HepG2 (cell line): ENCODE results near the gene C5orf24. TPM values are rescaled to one million over a fixed set of nuclear protein-coding genes. Genes with fewer than 3 reads are reported as not detected.
"Not testable (repeated sequence)": the region's sequence is repeated elsewhere in the genome, so short reads cannot be mapped to it uniquely, and the experiment has no call there.

Experiments used
- ATAC-seq: fragments of 200-7000 bp; cut with Tn5 transposase; 3 replicates; pipeline ENCODE4 v1.9.1; 2020; ENCODE audit warnings: mild to moderate bottlenecking, moderate library complexity
- BruUV-seq: library from RNA; stranded (reverse); fragments of 400-500 nt; replicated peaks from 2 replicates; lab custom pipeline; 2021; lab: Mats Ljungman, UMichigan
- CTCF ChIA-PET: fragments of 300-600 bp; formaldehyde crosslinking; extraction: SDS; loops from one replicate; lab custom pipeline; 2021; ENCODE audit warnings: low total read pairs, inconsistent platforms, low intra/inter-chr PET ratio; lab: Yijun Ruan, JAX
- POLR2A ChIA-PET: fragments of 350-600 bp; sonication (Branson Sonifier 250); formaldehyde crosslinking; loops from one replicate; lab custom pipeline; 2020; ENCODE audit warnings: antibody characterized with exemption, inconsistent platforms; lab: Yijun Ruan, JAX
- DNase-seq: peaks from one replicate; pipeline ENCODE4 v3.0.0-alpha.2; 2015; ENCODE audit warnings: low spot score
- FAIRE-seq: peaks from 3 replicates; lab custom pipeline; 2011; peaks lifted over from hg19 to GRCh38; lab: Jason Lieb, UNC
- H2AFZ ChIP-seq: one replicate; pipeline ENCODE4 v1.6.1; 2011; ENCODE audit warnings: low read length, inconsistent platforms
- H3K27ac ChIP-seq: fragments of 300-600 bp; 3 replicates; pipeline ENCODE4 v1.8.0; 2011; ENCODE audit warnings: mixed run types, mild to moderate bottlenecking, mixed read lengths, low read length, inconsistent platforms; ENCODE audit not compliant: insufficient read depth; ENCODE audit errors: extremely low read length
- H3K27me3 ChIP-seq, 2 experiments: fragments of 200-600 bp in 1 of 2; 2 replicates in 1 of 2; 3 replicates in 1 of 2; pipeline versions ENCODE4 v1.6.0 to v1.8.0; 2011; ENCODE audit warnings: low read length in 2 of 2, mild to moderate bottlenecking in 2 of 2, moderate library complexity in 2 of 2, inconsistent platforms in 1 of 2; ENCODE audit not compliant: insufficient read depth in 2 of 2, control insufficient read depth in 1 of 2
- H3K36me3 ChIP-seq, 2 experiments: fragments of 200-600 bp in 1 of 2; replicated peaks in 1 of 2; 2 replicates in 1 of 2; 3 replicates in 1 of 2; pipeline versions ENCODE4 v1.5.1 to v1.8.0; 2011; ENCODE audit warnings: low read length in 2 of 2, inconsistent platforms in 1 of 2; ENCODE audit not compliant: insufficient read depth in 2 of 2, control insufficient read depth in 1 of 2
- H3K4me1 ChIP-seq: 2 replicates; pipeline ENCODE4 v1.5.1; 2012; ENCODE audit warnings: low read length, inconsistent platforms; ENCODE audit not compliant: insufficient read depth
- H3K4me2 ChIP-seq: 2 replicates; pipeline ENCODE4 v1.6.0; 2011; ENCODE audit warnings: low read depth, low read length, inconsistent platforms
- H3K4me3 ChIP-seq, 3 experiments: fragments of 200-600 bp in 1 of 3; sonication (generic), shearing (Covaris generic) in 1 of 3; replicated peaks in 1 of 3; 2 replicates each; pipeline ENCODE4 v1.5.1; 2011 to 2016; ENCODE audit warnings: low read length in 3 of 3, inconsistent platforms in 2 of 3, low read depth in 2 of 3, mild to moderate bottlenecking in 2 of 3, control low read depth in 1 of 3, mixed read lengths in 1 of 3; ENCODE audit not compliant: insufficient read depth in 1 of 3
- H3K79me2 ChIP-seq: one replicate; pipeline ENCODE4 v1.6.1; 2011; ENCODE audit warnings: low read length, inconsistent platforms; ENCODE audit not compliant: insufficient read depth
- H3K9ac ChIP-seq: 2 replicates; pipeline ENCODE4 v1.6.0; 2011; ENCODE audit warnings: mild to moderate bottlenecking, low read depth, low read length, inconsistent platforms; ENCODE audit not compliant: insufficient read depth
- H3K9me3 ChIP-seq: 2 replicates; pipeline ENCODE4 v1.5.1; 2012; ENCODE audit warnings: mild to moderate bottlenecking, low read length
- H4K20me1 ChIP-seq: 2 replicates; pipeline ENCODE4 v1.6.0; 2011; ENCODE audit warnings: inconsistent platforms, mild to moderate bottlenecking, low read length, moderate library complexity; ENCODE audit not compliant: insufficient read depth
- ATM ChIP-seq: fragments of 450-650 bp; IDR thresholded peaks from 2 replicates; pipeline ENCODE4 v1.7.1; 2017; ENCODE audit warnings: mild to moderate bottlenecking, borderline replicate concordance
- GABPB1 ChIP-seq: IDR thresholded peaks from 2 replicates; pipeline ENCODE4 v1.6.1; 2016; ENCODE audit warnings: mild to moderate bottlenecking, missing genetic modification reagents, moderate library complexity, missing compliant biosample characterization
- JUNB ChIP-seq: sonication (generic); formaldehyde crosslinking; IDR thresholded peaks from 2 replicates; pipeline ENCODE4 v1.8.0; 2022; ENCODE audit warnings: missing genetic modification reagents, mild to moderate bottlenecking, borderline replicate concordance
- MED1 ChIP-seq: sonication (generic); formaldehyde crosslinking; IDR thresholded peaks from 2 replicates; pipeline ENCODE4 v1.4.0; 2020; ENCODE audit warnings: missing genetic modification reagents
- MEIS1 ChIP-seq: sonication (generic); formaldehyde crosslinking; IDR thresholded peaks from 2 replicates; pipeline ENCODE4 v1.9.0; 2021; ENCODE audit warnings: mild to moderate bottlenecking, missing genetic modification reagents, moderate library complexity, borderline replicate concordance
- NFE2L2 ChIP-seq: fragments of 150-350 bp; IDR thresholded peaks from 2 replicates; pipeline ENCODE4 v1.6.1; 2014; ENCODE audit warnings: low read length
- ZBTB38 ChIP-seq: sonication (generic); formaldehyde crosslinking; IDR thresholded peaks from 2 replicates; pipeline ENCODE4 v1.5.1; 2020; ENCODE audit warnings: mild to moderate bottlenecking, missing genetic modification reagents
- ZNF296 ChIP-seq: sonication (generic); formaldehyde crosslinking; conservative IDR thresholded peaks from 2 replicates; pipeline ENCODE4 v1.5.0; 2020; ENCODE audit warnings: mild to moderate bottlenecking, missing genetic modification reagents
- ZNF317 ChIP-seq: sonication (generic); formaldehyde crosslinking; IDR thresholded peaks from 2 replicates; pipeline ENCODE4 v1.5.0; 2020; ENCODE audit warnings: mild to moderate bottlenecking, missing genetic modification reagents
- ZNF510 ChIP-seq: sonication (generic); formaldehyde crosslinking; IDR thresholded peaks from 2 replicates; pipeline ENCODE4 v1.4.0; 2020; ENCODE audit warnings: low read depth, mild to moderate bottlenecking, missing genetic modification reagents
- ZNF782 ChIP-seq: sonication (generic); formaldehyde crosslinking; IDR thresholded peaks from 2 replicates; pipeline ENCODE4 v1.4.0; 2020; ENCODE audit warnings: missing genetic modification reagents, mild to moderate bottlenecking, borderline replicate concordance
- WGBS: methylation state at CpG from one replicate; pipeline ENCODE4 v1.1.6; 2017; ENCODE audit warnings: low lambda C conversion rate; 5-methylcytosine and 5-hydroxymethylcytosine counted together
- in situ Hi-C: cut with HindIII; loops from 2 replicates; pipeline ENCODE4 v1.10.0; 2017; ENCODE audit warnings: low pct_unique_long_range_greater_than_20kb; ENCODE audit not compliant: extremely low pct_ligation_motif_present
- intact Hi-C: fragments of 100-400 bp; cut with micrococcal nuclease; formaldehyde crosslinking; loops from one replicate; pipeline ENCODE4 v1.10.0; 2022; ENCODE audit not compliant: unreplicated experiment
- polyA plus RNA-seq, 8 experiments: library from polyadenylated mRNA; depleted of rRNA in 3 of 8; stranded (reverse) in 7 of 8; unstranded in 1 of 8; fragments of >200 nt; fragmentation: Illumina TruSeq in 4 of 8; extraction: Trizol in 4 of 8; gene quantifications; 2 replicates each; pipeline versions ENCODE4 v1.2.1 to v1.2.3, GENCODE V29; 2011 to 2016; ENCODE audit warnings: low read depth in 4 of 8, missing spikeins in 1 of 8, mixed read lengths in 1 of 8; ENCODE audit not compliant: insufficient read depth in 1 of 8
- total RNA-seq, 5 experiments: library from RNA; depleted of rRNA; stranded (reverse); fragments of >200 nt; fragmentation: Illumina TruSeq; extraction: Trizol; gene quantifications; 2 replicates each; pipeline ENCODE4 v1.2.3, GENCODE V29; 2016; ENCODE audit warnings: low read depth in 1 of 5
- TF ChIP-seq, protein P1 (sequence below): sonication (generic); formaldehyde crosslinking; conservative IDR thresholded peaks from 2 replicates; pipeline ENCODE4 v1.8.0; 2022; ENCODE audit warnings: mild to moderate bottlenecking, moderate library complexity, missing genetic modification reagents
- TF ChIP-seq, protein P2 (sequence below): sonication (generic); formaldehyde crosslinking; IDR thresholded peaks from 2 replicates; pipeline ENCODE4 v1.4.0; 2020; ENCODE audit warnings: mild to moderate bottlenecking, low read depth, missing genetic modification reagents
- TF ChIP-seq, protein P3 (sequence below): sonication (generic); formaldehyde crosslinking; IDR thresholded peaks from 2 replicates; pipeline ENCODE4 v1.4.0; 2020; ENCODE audit warnings: missing genetic modification reagents, low read depth, mild to moderate bottlenecking, borderline replicate concordance

C5orf24 gene
- total and polyA plus RNA-seq, 2 of the 13 experiments (the other 11 are each of a cell fraction or from before 2014, with no cell fraction given) = 34.6 to 41.5 TPM

- CTCF ChIA-PET, H3K79me2 ChIP-seq, FAIRE-seq: not testable (repeated sequence)
These were observed 10.7 kb downstream of the C5orf24 start for GRCh38 chr5:134856465-134856864.

DNA sequence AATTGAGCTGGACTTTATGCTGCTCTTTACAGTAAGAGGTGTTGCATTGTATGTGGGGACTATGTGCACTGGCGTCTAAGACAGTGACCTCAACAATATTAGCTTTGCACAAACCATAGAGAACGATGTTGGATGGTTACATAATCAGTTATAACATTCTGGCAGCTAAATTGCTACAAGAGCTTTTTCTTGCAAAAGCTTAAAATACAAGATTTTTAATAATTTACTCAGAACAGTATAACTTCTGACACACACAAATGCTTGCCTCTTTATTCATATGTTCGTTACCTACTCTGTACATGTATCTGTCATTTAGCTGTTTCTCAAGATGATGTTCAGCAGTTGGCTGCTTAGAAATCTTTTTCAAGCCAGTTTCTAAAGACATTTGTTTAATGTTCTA lies 11.6 kb downstream of the C5orf24 start:
- Histone ChIP-seq H3K9me3 (no peaks in the 10 kb centered on the region), H3K4me2 (no peak overlapping the region), H2AFZ (no peak overlapping the region), H3K27ac (no peak overlapping the region), H3K4me1 (0 out of 2 replicates have a peak, but pooled peaks cover 7% of the 10 kb centered on the region), H3K79me2 (no peaks in the 10 kb centered on the region), H3K4me3 (no peak overlapping the region), H4K20me1 (no peaks in the 10 kb centered on the region), H3K9ac (no peak overlapping the region), H3K36me3 (peaks cover 12 to 44% of the 10 kb centered on the region in 2 experiments), H3K27me3 (no peaks in the 10 kb centered on the region)
- intact Hi-C loops (loop anchor here (10.0 kb wide), 1 partner anchor 123 kb away; the partner anchor contains the start of gene CAMLG), in situ Hi-C loops (no loop called here)
- ChIA-PET POLR2A (interaction anchor here (1.0 to 1.2 kb wide), 2 partner anchors 17 to 47 kb away, joined by 3 to 4 read pairs; partner anchors contain the start of gene TXNDC15), CTCF (no interaction called here)
- WGBS = 87% methylated on average over 3 of the region's 3 CpGs
- FAIRE-seq (no peak), DNase-seq (no peak), ATAC-seq (no peak)
- no TSS peak for BruUV-seq
- TF ChIP-seq, protein P1, sequence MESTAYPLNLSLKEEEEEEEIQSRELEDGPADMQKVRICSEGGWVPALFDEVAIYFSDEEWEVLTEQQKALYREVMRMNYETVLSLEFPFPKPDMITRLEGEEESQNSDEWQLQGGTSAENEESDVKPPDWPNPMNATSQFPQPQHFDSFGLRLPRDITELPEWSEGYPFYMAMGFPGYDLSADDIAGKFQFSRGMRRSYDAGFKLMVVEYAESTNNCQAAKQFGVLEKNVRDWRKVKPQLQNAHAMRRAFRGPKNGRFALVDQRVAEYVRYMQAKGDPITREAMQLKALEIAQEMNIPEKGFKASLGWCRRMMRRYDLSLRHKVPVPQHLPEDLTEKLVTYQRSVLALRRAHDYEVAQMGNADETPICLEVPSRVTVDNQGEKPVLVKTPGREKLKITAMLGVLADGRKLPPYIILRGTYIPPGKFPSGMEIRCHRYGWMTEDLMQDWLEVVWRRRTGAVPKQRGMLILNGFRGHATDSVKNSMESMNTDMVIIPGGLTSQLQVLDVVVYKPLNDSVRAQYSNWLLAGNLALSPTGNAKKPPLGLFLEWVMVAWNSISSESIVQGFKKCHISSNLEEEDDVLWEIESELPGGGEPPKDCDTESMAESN (CRISPR knock-in tag) = no peak
- TF ChIP-seq, protein P2, sequence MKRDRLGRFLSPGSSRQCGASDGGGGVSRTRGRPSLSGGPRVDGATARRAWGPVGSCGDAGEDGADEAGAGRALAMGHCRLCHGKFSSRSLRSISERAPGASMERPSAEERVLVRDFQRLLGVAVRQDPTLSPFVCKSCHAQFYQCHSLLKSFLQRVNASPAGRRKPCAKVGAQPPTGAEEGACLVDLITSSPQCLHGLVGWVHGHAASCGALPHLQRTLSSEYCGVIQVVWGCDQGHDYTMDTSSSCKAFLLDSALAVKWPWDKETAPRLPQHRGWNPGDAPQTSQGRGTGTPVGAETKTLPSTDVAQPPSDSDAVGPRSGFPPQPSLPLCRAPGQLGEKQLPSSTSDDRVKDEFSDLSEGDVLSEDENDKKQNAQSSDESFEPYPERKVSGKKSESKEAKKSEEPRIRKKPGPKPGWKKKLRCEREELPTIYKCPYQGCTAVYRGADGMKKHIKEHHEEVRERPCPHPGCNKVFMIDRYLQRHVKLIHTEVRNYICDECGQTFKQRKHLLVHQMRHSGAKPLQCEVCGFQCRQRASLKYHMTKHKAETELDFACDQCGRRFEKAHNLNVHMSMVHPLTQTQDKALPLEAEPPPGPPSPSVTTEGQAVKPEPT = no peak
- TF ChIP-seq MED1 (CRISPR knock-in tag) (no peak), ATM (no peak), MEIS1 (CRISPR knock-in tag) (no peak), JUNB (no peak), ZNF782 (CRISPR knock-in tag) (no peak), ZNF510 (no peak), ZNF296 (CRISPR knock-in tag) (no peak), ZBTB38 (CRISPR knock-in tag) (no peak), ZNF317 (CRISPR knock-in tag) (no peak), NFE2L2 (no peak), GABPB1 (CRISPR knock-in tag) (no peak)
- TF ChIP-seq, protein P3, sequence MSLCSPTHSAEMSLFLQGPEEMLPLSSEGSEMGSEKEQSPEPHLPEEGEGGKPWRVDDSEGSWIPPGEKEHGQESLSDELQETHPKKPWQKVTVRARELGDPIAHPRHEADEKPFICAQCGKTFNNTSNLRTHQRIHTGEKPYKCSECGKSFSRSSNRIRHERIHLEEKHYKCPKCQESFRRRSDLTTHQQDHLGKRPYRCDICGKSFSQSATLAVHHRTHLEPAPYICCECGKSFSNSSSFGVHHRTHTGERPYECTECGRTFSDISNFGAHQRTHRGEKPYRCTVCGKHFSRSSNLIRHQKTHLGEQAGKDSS (CRISPR knock-in tag) = no peak

More at GRCh38 chr5:134856465-134856864, 10.7 kb downstream of the C5orf24 start:
- H3K9ac ChIP-seq, DNase-seq, BruUV-seq, in situ Hi-C loops, H3K4me1 ChIP-seq, H3K4me2 ChIP-seq, H3K4me3 ChIP-seq, ATAC-seq, POLR2A ChIA-PET, H3K27ac ChIP-seq, H4K20me1 ChIP-seq, H3K27me3 ChIP-seq, H2AFZ ChIP-seq, H3K9me3 ChIP-seq: not testable (repeated sequence)
- H3K36me3 ChIP-seq = peaks cover 12 to 47% of the 10 kb centered on the region in 2 experiments
- intact Hi-C loops = loop anchor here (10.0 kb wide), 1 partner anchor 122 kb away; the partner anchor contains the start of gene CAMLG
- WGBS = 91% methylated on average over 7 of the region's 7 CpGs
